ENCODE results near the gene KAT2B.

- TF ChIP-seq POLR2AphosphoS5 (IDR thresholded peaks at IDR 0.05; ENCODE audit: low read depth, low read length) (no peak), CTCF (IDR thresholded peaks at IDR 0.05 in 2 of 3, conservative IDR thresholded peaks at IDR 0.05 in 1 of 3; ENCODE audit: borderline replicate concordance in 1 of 3, insufficient read depth in 1 of 3, low read depth in 2 of 3, low read length in 2 of 3) (no peak), POLR2A (IDR thresholded peaks at IDR 0.05; ENCODE audit: borderline replicate concordance, extremely low read depth, insufficient read depth, insufficient read length) (no peak), EZH2 (IDR thresholded peaks at IDR 0.05) (no peak), REST (IDR thresholded peaks at IDR 0.05; ENCODE audit: low read depth) (no peak)
Measured at GRCh38 chr3:20057612-20058180, 17.4 kb downstream of the KAT2B start.
